T-cell (primary cell): ENCODE results near the gene MB. TPM values are rescaled to one million over a fixed set of nuclear protein-coding genes. Genes with fewer than 3 reads are reported as not detected.

Source experiments
- ATAC-seq, 4 experiments: fragments of 200-7000 bp in 3 of 4; fragments of 150-1000 bp in 1 of 4; cut with Tn5 transposase; replicated peaks in 1 of 4; 1 replicate in 3 of 4; 2 replicates in 1 of 4; pipeline ENCODE4 v1.10.0; 2021; ENCODE audit warnings: moderate library complexity in 3 of 4, mild to moderate bottlenecking in 2 of 4, moderate number of reproducible peaks in 1 of 4
- CTCF ChIA-PET, 2 donors: fragments of 300-600 bp; sonication (Branson Sonifier 250); formaldehyde crosslinking; loops; one replicate each; lab custom pipeline; 2022; ENCODE audit warnings: antibody characterized with exemption in 2 of 2; lab: Charles Lee
- POLR2A ChIA-PET, 2 donors: fragments of 300-600 bp; sonication (Branson Sonifier 250); formaldehyde crosslinking; loops; one replicate each; lab custom pipeline; 2022; ENCODE audit warnings: antibody characterized with exemption in 2 of 2; lab: Charles Lee
- DNase-seq, 35 experiments: peaks; one replicate each; pipeline versions ENCODE4 v3.0.0 to v3.0.0-alpha.2; 2013 to 2023
- H3K27ac ChIP-seq: one replicate; pipeline ENCODE4 v1.5.1; 2013; ENCODE audit warnings: low read length
- H3K27me3 ChIP-seq, 2 experiments: replicated peaks in 1 of 2; 1 replicate in 1 of 2; 2 replicates in 1 of 2; pipeline versions ENCODE4 v1.6.1 to v1.7.0; 2013; ENCODE audit warnings: low read length in 1 of 2, mixed read lengths in 1 of 2; ENCODE audit not compliant: control insufficient read depth in 2 of 2, insufficient read depth in 2 of 2; ENCODE audit errors: extremely low read depth in 1 of 2
- H3K36me3 ChIP-seq, 2 donors: 1 replicate in 1 of 2; 2 replicates in 1 of 2; pipeline versions ENCODE4 v1.6.1 to v1.7.0; 2013; ENCODE audit warnings: low read length in 1 of 2; ENCODE audit not compliant: control insufficient read depth in 2 of 2, insufficient read depth in 1 of 2; ENCODE audit errors: extremely low read depth in 1 of 2
- H3K4me1 ChIP-seq, 2 experiments: 1 replicate in 1 of 2; 2 replicates in 1 of 2; pipeline versions ENCODE4 v1.6.1 to v1.7.0; 2013; ENCODE audit warnings: low read length in 2 of 2, mixed read lengths in 1 of 2; ENCODE audit not compliant: insufficient read depth in 2 of 2, control insufficient read depth in 1 of 2; ENCODE audit errors: extremely low read depth in 1 of 2
- H3K4me3 ChIP-seq, 2 donors: 1 replicate in 1 of 2; 2 replicates in 1 of 2; pipeline versions ENCODE4 v1.5.1 to v1.7.0; 2013; ENCODE audit warnings: mild to moderate bottlenecking in 2 of 2, low read length in 1 of 2, moderate library complexity in 1 of 2; ENCODE audit not compliant: control insufficient read depth in 1 of 2; ENCODE audit errors: extremely low read depth in 1 of 2
- H3K9me3 ChIP-seq: 2 replicates; pipeline ENCODE4 v1.7.0; 2013
- H3K27ac Mint-ChIP-seq, 2 donors: one replicate each; pipeline ENCODE4 v1.8.0; 2020 to 2021; ENCODE audit warnings: mild to moderate bottlenecking in 2 of 2, mixed read lengths in 2 of 2
- H3K27me3 Mint-ChIP-seq, 2 donors: one replicate each; pipeline ENCODE4 v1.8.0; 2021 to 2022; ENCODE audit warnings: mixed read lengths in 2 of 2
- H3K36me3 Mint-ChIP-seq: one replicate; pipeline ENCODE4 v1.8.0; 2021; ENCODE audit warnings: mixed read lengths
- H3K4me1 Mint-ChIP-seq, 3 donors: one replicate each; pipeline ENCODE4 v1.8.0; 2020 to 2022; ENCODE audit warnings: mixed read lengths in 3 of 3, mild to moderate bottlenecking in 1 of 3
- H3K4me3 Mint-ChIP-seq, 3 donors: one replicate each; pipeline ENCODE4 v1.8.0; 2020 to 2022; ENCODE audit warnings: mild to moderate bottlenecking in 3 of 3, mixed read lengths in 3 of 3, moderate library complexity in 3 of 3
- H3K9me3 Mint-ChIP-seq, 3 donors: one replicate each; pipeline ENCODE4 v1.8.0; 2020 to 2022; ENCODE audit warnings: mixed read lengths in 3 of 3
- WGBS: methylation state at CpG from one replicate; pipeline ENCODE4 v1.1.5; 2013; ENCODE audit warnings: missing lambda C conversion rate; ENCODE audit not compliant: insufficient coverage; 5-methylcytosine and 5-hydroxymethylcytosine counted together
- total RNA-seq, 35 experiments: library from RNA in 6 of 35; stranded (reverse) in 6 of 35; fragments of 120-200 nt in 1 of 35; gene quantifications; one replicate each; pipeline versions ENCODE4 v1.2.1 to v1.2.4 and lab custom pipeline; 2013 to 2026

Gene MB
- total RNA-seq, 5 donors from 2014 or later (not counting 1 experiment from before 2014, with no cell fraction given): not detected

GRCh38 chr22:35572556-35572955 is 44.6 kb downstream of the MB start:
- Mint-ChIP-seq H3K27ac (no peak overlapping the region), H3K4me3 (no peak overlapping the region), H3K36me3 (no peaks in the 10 kb centered on the region), H3K27me3 (peaks cover 7 to 8% of the 10 kb centered on the region in 2 donors), H3K4me1 (no peaks in the 10 kb centered on the region), H3K9me3 (no peaks in the 10 kb centered on the region)
- WGBS: 49% methylated on average over 7 of the region's 8 CpGs
- H3K36me3 ChIP-seq: no peaks in the 10 kb centered on the region
- no peak for DNase-seq
- no peak for ATAC-seq
- H3K27me3 ChIP-seq: peaks cover 0 to 23% of the 10 kb centered on the region in 2 experiments
- H3K4me1 ChIP-seq: peaks cover 0 to 6% of the 10 kb centered on the region in 2 experiments
- CTCF ChIA-PET: no interaction called here
- POLR2A ChIA-PET: interaction anchor here in 1 of 2 donors (0.6 kb wide), 1 partner anchor 503 kb away, joined by 5 read pairs; no protein-coding TSS in a partner anchor
- H3K27ac ChIP-seq: no peak overlapping the region
- no peak overlapping the region for H3K4me3 ChIP-seq
- no peaks in the 10 kb centered on the region for H3K9me3 ChIP-seq

GRCh38 chr22:35570686-35571194 is 46.4 kb downstream of the MB start:
- Histone ChIP-seq H3K36me3 (no peaks in the 10 kb centered on the region), H3K4me3 (no peak overlapping the region), H3K27ac (no peak overlapping the region), H3K9me3 (no peaks in the 10 kb centered on the region), H3K27me3 (peaks cover 0 to 29% of the 10 kb centered on the region in 2 experiments), H3K4me1 (peaks cover 0 to 6% of the 10 kb centered on the region in 2 experiments)
- H3K4me3 Mint-ChIP-seq: no peak overlapping the region
- H3K27ac Mint-ChIP-seq: no peak overlapping the region
- ChIA-PET CTCF (interaction anchor here in 1 of 2 donors (0.6 kb wide), 1 partner anchor 13 kb away, joined by 3 read pairs; no protein-coding TSS in a partner anchor), POLR2A (no interaction called here)
- no peak for ATAC-seq
- no peaks in the 10 kb centered on the region for H3K4me1 Mint-ChIP-seq
- H3K9me3 Mint-ChIP-seq: no peaks in the 10 kb centered on the region
- H3K36me3 Mint-ChIP-seq: no peaks in the 10 kb centered on the region
- 88% methylated on average over 14 of the region's 14 CpGs for WGBS
- peaks cover 7 to 8% of the 10 kb centered on the region in 2 donors for H3K27me3 Mint-ChIP-seq
- no peak for DNase-seq

GRCh38 chr22:35569916-35570315 is 47.2 kb downstream of the MB start:
- no peak for ATAC-seq
- WGBS: 84% methylated on average over 11 of the region's 13 CpGs
- H3K36me3 Mint-ChIP-seq: no peaks in the 10 kb centered on the region

GRCh38 chr22:35568751-35569739 is 48.1 kb downstream of the MB start:
- no peaks in the 10 kb centered on the region for H3K36me3 Mint-ChIP-seq
- no peaks in the 10 kb centered on the region for H3K9me3 Mint-ChIP-seq
- POLR2A ChIA-PET: no interaction called here
- Histone ChIP-seq H3K4me3 (no peak overlapping the region), H3K27me3 (peaks cover 0 to 17% of the 10 kb centered on the region in 2 experiments), H3K27ac (no peak overlapping the region), H3K36me3 (no peaks in the 10 kb centered on the region), H3K9me3 (no peaks in the 10 kb centered on the region), H3K4me1 (no peaks in the 10 kb centered on the region)
- no peak overlapping the region for H3K4me3 Mint-ChIP-seq
- CTCF ChIA-PET: no interaction called here
- no peaks in the 10 kb centered on the region for H3K4me1 Mint-ChIP-seq
- peaks cover 6 to 7% of the 10 kb centered on the region in 2 donors for H3K27me3 Mint-ChIP-seq
- ATAC-seq: no peak
- WGBS: 78% methylated on average over 12 of the region's 17 CpGs
- H3K27ac Mint-ChIP-seq: no peak overlapping the region
- DNase-seq: no peak

More at GRCh38 chr22:35569916-35570315, 47.2 kb downstream of the MB start:
- Histone ChIP-seq H3K27ac (no peak overlapping the region), H3K36me3 (no peaks in the 10 kb centered on the region), H3K4me1 (no peaks in the 10 kb centered on the region), H3K27me3 (peaks cover 0 to 24% of the 10 kb centered on the region in 2 experiments), H3K4me3 (no peak overlapping the region), H3K9me3 (no peaks in the 10 kb centered on the region)
- no peak overlapping the region for H3K27ac Mint-ChIP-seq
- ChIA-PET POLR2A (interaction anchor here in 1 of 2 donors (0.6 kb wide), 1 partner anchor 20 kb away, joined by 8 read pairs; no protein-coding TSS in a partner anchor), CTCF (interaction anchor here in 1 of 2 donors (0.6 kb wide), 1 partner anchor 13 kb away, joined by 3 read pairs; no protein-coding TSS in a partner anchor)
- no peak overlapping the region for H3K4me3 Mint-ChIP-seq
- no peaks in the 10 kb centered on the region for H3K9me3 Mint-ChIP-seq
- no peak for DNase-seq
- peaks cover 7 to 9% of the 10 kb centered on the region in 2 donors for H3K27me3 Mint-ChIP-seq
- no peaks in the 10 kb centered on the region for H3K4me1 Mint-ChIP-seq

- ChIA-PET POLR2A (no interaction called here), CTCF (no interaction called here)
- no peak overlapping the region for H3K4me3 ChIP-seq
- H3K27me3 ChIP-seq: peaks cover 0 to 21% of the 10 kb centered on the region in 2 experiments
- H3K27ac Mint-ChIP-seq: no peak overlapping the region
- no peaks in the 10 kb centered on the region for H3K4me1 Mint-ChIP-seq
- DNase-seq (no peak), ATAC-seq (no peak)
- H3K36me3 ChIP-seq: no peaks in the 10 kb centered on the region
- no peaks in the 10 kb centered on the region for H3K4me1 ChIP-seq
- H3K27me3 Mint-ChIP-seq: peaks cover 7 to 14% of the 10 kb centered on the region in 2 donors
- no peak overlapping the region for H3K4me3 Mint-ChIP-seq
- H3K9me3 Mint-ChIP-seq: no peaks in the 10 kb centered on the region
- WGBS: 76% methylated on average over 16 of the region's 23 CpGs
- H3K36me3 Mint-ChIP-seq: no peaks in the 10 kb centered on the region
- no peak overlapping the region for H3K27ac ChIP-seq
- no peaks in the 10 kb centered on the region for H3K9me3 ChIP-seq
Observed at GRCh38 chr22:35567351-35568141, 49.6 kb downstream of the MB start.
